ENCODE results near the gene MET. TPM values are rescaled to one million over a fixed set of nuclear protein-coding genes. Genes with fewer than 3 reads are reported as not detected.

MET gene
- total and polyA plus RNA-seq, 4 donors = 10.2 to 41.9 (median 25.4) TPM

- Histone ChIP-seq H3K4me3 (ENCODE audit: low read depth in 1 of 3, low read length in 3 of 3) (no peak overlapping the region), H3K9me3 (ENCODE audit: control insufficient read depth in 4 of 4, low read length in 3 of 4) (no peaks in the 10 kb centered on the region), H3K36me3 (ENCODE audit: control insufficient read depth in 4 of 4, insufficient read depth in 3 of 4, low read depth in 1 of 4, low read length in 3 of 4) (no peaks in the 10 kb centered on the region), H3K9ac (ENCODE audit: low read depth in 1 of 2, low read length in 2 of 2) (no peak overlapping the region), H3K27me3 (ENCODE audit: control insufficient read depth in 4 of 4, insufficient read depth in 4 of 4, low read length in 3 of 4) (no peaks in the 10 kb centered on the region), H3K27ac (ENCODE audit: low read depth in 1 of 2, low read length in 2 of 2) (no peak overlapping the region), H3K4me1 (ENCODE audit: control insufficient read depth in 4 of 4, insufficient read depth in 4 of 4, low read length in 3 of 4) (peaks cover 0 to 19% (median 8%) of the 10 kb centered on the region in 4 donors)
- no peak for DNase-seq (ENCODE audit: low spot score)
- no peak for TF ChIP-seq TAF1 (conservative IDR thresholded peaks at IDR 0.05)
- TF ChIP-seq ATF3 (IDR thresholded peaks at IDR 0.05) = no peak
- no peak for TF ChIP-seq MAX (IDR thresholded peaks at IDR 0.05)
- TF ChIP-seq CTCF (IDR thresholded peaks at IDR 0.05; ENCODE audit: low read depth, low read length, missing input control) = no peak
- TF ChIP-seq HNF4A (conservative IDR thresholded peaks at IDR 0.05) = no peak
- 89% methylated on average over 4 of the region's 4 CpGs for WGBS
Observed at GRCh38 chr7:116709336-116709735, 37.3 kb downstream of the MET start.

GRCh38 chr7:116710764-116711452 is 38.9 kb downstream of the MET start:
- Histone ChIP-seq H3K4me1 (ENCODE audit: control insufficient read depth in 4 of 4, insufficient read depth in 4 of 4, low read length in 3 of 4) (peaks cover 0 to 19% (median 8%) of the 10 kb centered on the region in 4 donors), H3K36me3 (ENCODE audit: control insufficient read depth in 4 of 4, insufficient read depth in 3 of 4, low read depth in 1 of 4, low read length in 3 of 4) (no peaks in the 10 kb centered on the region), H3K9ac (ENCODE audit: low read depth in 1 of 2, low read length in 2 of 2) (peak overlapping the region in 1 of 2 donors; percentile 36), H3K27me3 (ENCODE audit: control insufficient read depth in 4 of 4, insufficient read depth in 4 of 4, low read length in 3 of 4) (no peaks in the 10 kb centered on the region), H3K9me3 (ENCODE audit: control insufficient read depth in 4 of 4, low read length in 3 of 4) (no peaks in the 10 kb centered on the region), H3K4me3 (ENCODE audit: low read depth in 1 of 3, low read length in 3 of 3) (peak overlapping the region in 1 of 3 donors; percentile 34), H3K27ac (ENCODE audit: low read depth in 1 of 2, low read length in 2 of 2) (peak overlapping the region; percentile 58)
- TF ChIP-seq ATF3 (IDR thresholded peaks at IDR 0.05) (peak; percentile 17), ZBTB33 (IDR thresholded peaks at IDR 0.05) (no peak), REST (IDR thresholded peaks at IDR 0.05) (peak; percentile 43), RAD21 (IDR thresholded peaks at IDR 0.05) (peak; percentile 24 to 49), SP1 (IDR thresholded peaks at IDR 0.05) (peak; percentile 37), YY1 (IDR thresholded peaks at IDR 0.05) (peak; percentile 52), TAF1 (conservative IDR thresholded peaks at IDR 0.05) (no peak), EGR1 (IDR thresholded peaks at IDR 0.05; ENCODE audit: low read depth in 2 of 2) (no peak), NR2F2 (IDR thresholded peaks at IDR 0.05) (no peak), MAX (IDR thresholded peaks at IDR 0.05) (peak; percentile 20), HNF4A (conservative IDR thresholded peaks at IDR 0.05) (peak; percentile 61 to 67), FOXA2 (IDR thresholded peaks at IDR 0.05) (peak; percentile 90), HNF4G (IDR thresholded peaks at IDR 0.05) (no peak), CTCF (IDR thresholded peaks at IDR 0.05; ENCODE audit: low read depth, low read length, missing input control) (no peak), FOXA1 (IDR thresholded peaks at IDR 0.05) (peak; percentile 73), JUND (IDR thresholded peaks at IDR 0.05) (peak; percentile 43 to 48), GABPA (IDR thresholded peaks at IDR 0.05 in 1 of 2, conservative IDR thresholded peaks at IDR 0.05 in 1 of 2) (no peak), RXRA (IDR thresholded peaks at IDR 0.05) (peak; percentile 65 to 76)
- DNase-seq (ENCODE audit: low spot score) = no peak
- 20% methylated on average over 3 of the region's 3 CpGs for WGBS
